Embryonic facial prominence (tissue), 1 donor: ENCODE measurements around the gene SRGAP1.

ENCODE experiments used
- DNase-seq: peaks from one replicate; pipeline ENCODE4 v3.0.0-alpha.2; 2016; ENCODE audit errors: extremely low spot score

Gene SRGAP1

DNA sequence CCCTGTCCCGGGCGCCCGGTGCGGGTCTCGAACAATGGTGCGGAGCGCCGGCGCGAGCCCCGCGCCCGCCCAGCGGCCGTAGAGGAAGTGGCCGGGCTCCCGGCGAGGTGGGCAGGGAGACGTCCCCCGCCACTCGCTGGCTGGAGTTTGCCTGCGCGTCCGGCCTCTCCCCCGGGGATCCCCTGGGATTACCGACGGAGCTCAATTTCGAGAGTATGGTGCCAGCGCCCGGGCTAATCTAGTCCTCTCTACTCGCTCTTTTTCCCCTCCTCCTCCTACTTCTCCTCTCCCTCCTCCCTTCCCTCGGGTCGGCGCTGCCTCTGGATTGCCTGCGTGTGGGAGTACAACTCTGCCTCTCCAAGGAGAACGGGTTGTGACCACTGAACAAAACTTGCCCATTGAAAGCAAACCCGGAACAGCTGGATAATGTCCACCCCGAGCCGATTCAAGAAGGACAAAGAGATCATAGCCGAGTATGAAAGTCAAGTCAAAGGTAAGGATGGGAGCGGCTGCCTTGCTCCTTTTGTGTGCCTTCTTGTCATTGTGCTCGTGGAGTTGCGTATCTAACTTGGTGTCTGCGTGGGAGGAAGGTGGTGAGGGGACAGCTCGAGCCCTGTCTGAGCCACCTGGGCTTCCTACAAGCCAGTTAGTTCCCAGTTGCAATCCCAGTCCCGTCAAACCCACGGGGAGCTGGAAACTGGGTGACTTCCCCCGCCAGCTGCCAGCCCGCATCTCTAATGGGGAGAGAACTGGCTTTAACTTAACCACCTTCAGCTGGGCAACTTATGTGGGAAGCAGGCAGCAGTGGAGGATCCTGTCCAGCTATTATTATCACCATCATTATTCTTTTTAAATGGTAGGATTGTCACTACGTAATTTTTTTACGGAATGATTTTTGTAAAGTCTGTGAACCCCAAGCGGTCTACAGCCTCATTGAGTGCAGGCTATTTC, at the start of gene SRGAP1:
SRGAP1 (plus strand) TSS at position 310 of the 951 bp plus-strand sequence; CDS start at position 427, 117 bp downstream.
- peak; percentile 51 for DNase-seq

DNA sequence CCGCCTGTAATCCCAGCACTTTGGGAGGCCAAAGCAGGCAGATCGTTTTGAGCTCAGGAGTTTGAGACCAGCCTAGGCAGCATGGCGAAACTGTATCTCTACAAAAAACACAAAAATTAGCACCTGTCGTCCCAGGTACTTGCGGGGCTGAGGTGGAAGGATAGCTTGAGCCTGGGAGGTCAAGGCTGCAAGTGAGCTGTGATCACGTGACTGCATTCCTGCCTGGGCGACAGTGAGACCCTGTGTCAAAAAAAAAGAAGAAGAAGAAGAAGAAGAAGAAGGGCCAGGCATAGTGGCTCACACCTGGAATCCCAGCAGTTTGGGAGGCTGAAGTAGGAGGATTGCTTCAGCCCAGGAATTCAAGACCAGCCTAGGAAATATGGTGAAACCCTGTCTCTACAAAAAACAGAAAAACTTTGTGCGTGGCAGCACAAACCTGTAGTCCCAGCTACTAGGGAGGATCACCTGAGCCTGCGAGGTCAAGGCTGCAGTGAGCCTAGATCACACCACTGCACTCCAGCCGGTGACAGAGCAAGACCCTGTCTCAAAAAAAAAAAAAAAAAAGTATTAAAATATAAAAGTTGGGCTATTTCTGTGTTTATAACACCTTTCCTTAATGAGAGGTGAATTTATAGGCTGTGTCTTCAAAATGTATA, 49.3 kb upstream of the SRGAP1 start:
- no peak for DNase-seq

DNA sequence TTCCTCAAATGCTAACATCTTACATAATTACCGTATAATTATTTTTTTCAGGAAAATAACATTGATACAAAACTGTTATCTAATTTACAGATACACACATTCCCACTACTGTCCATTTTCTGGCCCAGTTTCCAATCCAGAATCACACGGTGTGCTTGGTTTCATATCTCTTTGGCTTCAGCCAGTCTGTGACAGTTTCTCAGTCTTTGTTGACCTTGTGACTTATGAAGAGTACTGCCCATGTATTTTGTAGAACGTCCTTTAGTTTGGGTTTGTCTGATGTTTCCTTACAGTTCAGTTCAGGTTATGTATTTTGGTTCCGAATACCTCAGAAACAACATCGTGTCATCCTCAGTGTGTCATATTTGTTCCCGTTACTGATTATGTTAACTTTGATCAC, 48.6 kb upstream of the SRGAP1 start:
- DNase-seq: no peak

DNA sequence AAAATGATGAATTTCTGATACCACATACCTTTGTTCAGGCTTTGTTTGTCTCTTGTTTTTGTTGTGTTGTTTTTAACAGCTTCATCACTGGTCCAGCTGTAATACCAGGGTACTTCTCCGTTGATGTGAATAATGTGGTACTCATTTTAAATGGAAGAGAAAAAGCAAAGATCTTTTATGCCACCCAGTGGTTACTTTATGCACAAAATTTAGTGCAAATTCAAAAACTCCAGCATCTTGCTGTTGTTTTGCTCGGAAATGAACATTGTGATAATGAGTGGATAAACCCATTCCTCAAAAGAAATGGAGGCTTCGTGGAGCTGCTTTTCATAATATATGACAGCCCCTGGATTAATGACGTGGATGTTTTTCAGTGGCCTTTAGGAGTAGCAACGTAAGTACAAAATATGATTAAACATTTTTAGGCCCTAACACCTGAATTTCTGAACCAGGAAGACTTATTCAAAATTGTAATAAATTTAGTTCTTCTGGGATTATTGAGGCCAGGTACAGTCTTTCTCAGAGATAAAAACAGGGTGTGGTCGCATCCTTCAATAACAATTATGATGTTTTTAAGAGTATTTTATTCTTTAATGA, 42.4 kb upstream of the SRGAP1 start:
- DNase-seq: peak; percentile 28

DNA sequence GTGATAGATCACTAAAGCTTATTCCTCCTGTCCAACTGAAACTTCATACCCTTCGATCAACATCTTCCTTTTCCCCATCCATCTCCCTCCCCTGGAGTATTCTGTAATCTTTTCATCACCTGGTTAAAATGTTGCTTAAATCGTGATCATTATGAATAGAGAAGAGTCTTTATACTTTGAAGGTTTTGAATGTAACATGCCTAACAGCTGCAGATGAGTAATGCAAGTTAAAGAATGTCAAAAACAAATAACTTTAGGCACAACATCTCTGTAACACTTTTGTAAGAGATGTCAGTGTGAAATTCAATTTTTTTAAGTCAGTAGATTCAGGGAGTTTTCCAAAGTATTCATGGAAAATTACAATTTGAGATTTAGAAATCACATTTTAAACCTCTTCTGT, 39.8 kb upstream of the SRGAP1 start:
- no peak for DNase-seq

DNA sequence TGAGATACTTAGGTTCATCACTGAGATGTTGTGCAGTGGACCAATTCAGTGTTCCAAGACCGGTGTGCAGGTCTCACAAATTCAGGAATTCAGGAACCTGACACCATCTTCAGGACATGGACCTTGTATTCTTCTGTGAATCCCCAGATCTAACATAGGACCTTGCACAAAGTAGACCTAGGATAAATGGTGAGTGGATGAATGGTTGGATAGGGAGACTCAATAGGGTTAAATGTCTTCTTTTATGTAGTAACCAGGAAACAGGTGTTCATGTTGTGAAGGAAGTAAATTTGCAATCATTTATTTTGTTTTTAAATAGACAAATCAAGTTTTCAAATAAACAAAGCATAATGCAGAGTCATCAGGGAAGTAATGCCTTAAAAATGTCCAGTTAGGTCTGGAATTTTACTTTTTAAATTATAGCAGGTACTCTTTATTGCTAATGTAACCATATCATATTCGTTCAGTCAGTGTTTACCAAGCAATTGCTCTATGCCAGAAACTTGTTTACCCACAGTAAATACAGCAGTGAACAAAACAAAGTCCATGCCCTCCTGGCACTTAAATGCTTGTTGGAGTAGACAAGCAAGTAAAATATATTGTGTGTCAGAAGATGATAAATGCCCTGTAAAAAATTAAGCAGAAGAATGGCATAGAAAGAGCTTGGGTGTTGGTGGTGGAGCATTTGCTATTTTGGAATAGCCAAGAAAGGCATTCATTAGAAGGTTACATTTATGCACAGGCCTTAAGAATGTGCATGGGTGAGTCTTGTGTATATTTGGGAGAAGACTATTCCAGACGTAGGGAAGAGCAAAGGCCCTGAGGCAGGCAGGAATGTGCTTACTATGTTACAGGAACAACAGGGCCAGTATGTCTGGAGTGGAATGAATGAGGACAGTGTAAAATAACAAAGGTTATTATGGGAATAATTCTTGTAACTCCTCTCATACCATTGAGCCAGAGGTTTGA, 38.5 kb upstream of the SRGAP1 start:
- DNase-seq: no peak

DNA sequence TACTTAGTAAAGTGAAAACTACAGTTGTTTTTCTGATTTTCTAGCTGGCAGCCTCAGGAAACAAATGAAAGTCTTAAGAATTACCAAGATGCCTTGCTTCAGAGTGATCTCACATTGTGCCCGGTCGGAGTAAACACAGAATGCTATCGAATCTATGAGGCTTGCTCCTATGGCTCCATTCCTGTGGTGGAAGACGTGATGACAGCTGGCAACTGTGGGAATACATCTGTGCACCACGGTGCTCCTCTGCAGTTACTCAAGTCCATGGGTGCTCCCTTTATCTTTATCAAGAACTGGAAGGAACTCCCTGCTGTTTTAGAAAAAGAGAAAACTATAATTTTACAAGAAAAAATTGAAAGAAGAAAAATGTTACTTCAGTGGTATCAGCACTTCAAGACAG, 35.9 kb upstream of the SRGAP1 start:
- DNase-seq: no peak

DNA sequence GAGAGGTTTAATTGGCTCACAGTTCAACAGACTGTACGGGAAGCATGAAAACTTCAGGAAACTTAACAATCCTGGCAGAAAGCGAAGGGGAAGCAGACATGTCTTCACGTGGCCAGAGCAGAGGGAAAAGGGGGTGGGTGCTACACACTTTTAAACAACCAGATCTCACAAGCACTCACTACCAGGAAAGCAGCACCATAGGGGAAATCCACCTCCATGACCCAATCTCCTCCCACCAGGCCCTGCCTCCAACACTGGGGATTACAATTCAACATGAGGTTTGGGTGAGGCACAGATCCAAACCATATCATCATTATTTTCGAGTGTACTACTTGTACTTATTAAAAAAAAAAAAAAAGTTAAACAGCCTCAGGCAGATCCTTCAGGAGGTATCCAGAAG, 34.9 kb upstream of the SRGAP1 start:
- no peak for DNase-seq

DNA sequence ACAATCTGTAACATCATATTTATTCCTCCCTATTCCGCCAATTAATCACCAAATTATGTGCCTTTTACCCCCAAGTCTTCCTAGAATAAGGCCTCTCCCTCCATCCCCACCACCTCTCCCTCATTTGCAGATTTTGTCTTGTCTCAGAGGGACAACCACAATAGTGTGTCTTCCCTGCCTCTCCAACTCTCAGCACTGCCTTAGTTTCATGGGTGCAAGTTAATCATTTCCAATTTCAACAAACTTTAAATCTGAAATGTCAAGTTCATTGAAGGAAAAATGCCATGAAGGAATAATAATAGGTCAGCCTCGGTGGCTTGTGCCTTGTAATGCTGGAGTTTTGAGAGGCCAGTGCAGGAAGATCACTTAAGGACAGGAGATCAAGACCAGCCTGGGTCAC, 33.2 kb upstream of the SRGAP1 start:
- DNase-seq: no peak

DNA sequence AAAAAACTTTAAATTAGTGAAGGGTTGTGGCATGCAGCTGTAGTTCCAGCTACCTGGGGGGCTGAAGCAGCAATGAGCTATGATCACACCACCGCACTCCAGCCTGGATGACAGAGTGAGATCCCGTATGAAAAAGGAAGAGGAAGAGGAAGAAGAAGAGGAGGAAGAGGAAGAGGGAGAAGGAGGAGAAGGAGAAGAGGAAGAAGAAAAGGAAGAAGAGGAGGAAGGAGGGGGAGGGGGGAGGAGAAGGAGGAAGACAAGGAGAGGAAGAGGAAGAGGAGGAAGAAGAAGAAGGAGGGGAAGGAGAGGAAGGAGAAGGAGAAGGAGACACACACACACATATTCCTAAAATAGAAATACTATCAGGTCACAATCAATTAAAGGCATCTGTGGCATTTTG, 32.7 kb upstream of the SRGAP1 start:
- DNase-seq: no peak

DNA sequence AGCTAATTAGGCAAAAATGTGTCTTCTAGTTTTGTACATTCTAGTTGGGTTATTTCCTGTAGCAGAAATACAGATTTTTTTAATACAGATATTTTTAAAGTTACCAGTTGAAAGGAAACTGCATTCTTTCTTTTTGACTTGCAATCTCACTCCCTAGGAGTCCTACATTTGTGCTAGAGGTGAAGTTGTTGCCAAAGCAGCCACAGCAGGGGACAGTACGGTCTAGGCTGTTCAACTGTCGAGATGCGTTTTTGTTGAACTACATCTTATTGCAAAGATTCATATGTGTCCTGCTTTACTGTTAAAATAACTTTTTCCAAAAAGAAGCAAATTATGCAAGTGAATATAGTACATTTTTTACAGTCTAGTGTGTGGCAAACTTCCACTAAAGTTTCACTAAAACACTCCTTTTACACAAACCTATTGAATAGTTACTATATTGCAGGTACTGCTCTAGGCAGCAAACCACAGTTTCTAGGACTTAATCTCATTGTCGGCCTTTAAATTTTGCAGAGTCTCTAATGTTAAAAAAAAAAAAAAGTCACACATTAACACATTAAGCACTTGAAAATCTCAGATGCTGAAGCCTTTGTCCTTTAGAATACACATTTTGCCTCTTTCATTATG, 30.2 kb upstream of the SRGAP1 start:
- DNase-seq: no peak

DNA sequence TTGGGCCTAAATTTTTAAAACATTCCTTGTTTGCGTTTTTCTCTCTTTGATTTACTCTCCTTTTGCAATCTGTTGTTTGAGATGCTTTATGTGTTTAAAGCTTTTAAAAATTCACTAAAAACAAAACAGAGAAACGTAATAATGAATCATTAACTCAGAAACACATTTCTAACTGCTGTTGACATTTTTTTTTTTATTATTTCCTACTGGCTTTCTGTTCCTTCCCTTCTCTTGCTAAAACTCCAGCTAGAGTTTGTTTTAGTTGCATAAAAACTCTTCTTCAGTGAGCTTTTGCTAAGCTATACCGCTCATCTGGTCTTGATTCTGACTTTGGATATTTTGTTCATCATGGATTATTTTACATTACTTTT, 29.0 kb upstream of the SRGAP1 start:
- no peak for DNase-seq

DNA sequence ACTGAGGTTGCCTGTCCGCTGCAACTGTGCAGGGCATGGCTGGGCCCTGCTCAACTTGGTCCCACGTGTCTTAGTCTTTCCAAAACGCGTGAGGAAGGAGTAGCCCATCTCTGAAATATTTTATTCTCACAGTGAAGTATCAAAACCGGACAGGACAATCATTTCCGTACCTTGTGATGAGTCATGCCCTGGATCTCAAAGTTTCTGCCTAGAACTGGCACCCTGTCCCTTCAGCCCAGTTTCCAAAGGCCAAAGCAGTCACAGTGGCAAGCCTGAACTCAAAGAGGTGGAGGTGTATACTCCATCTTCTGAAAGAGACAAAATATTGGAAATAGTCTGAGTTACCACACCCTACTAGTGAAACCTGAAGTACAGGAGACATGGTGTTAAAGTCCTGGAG, 28.5 kb upstream of the SRGAP1 start:
- DNase-seq: no peak

DNA sequence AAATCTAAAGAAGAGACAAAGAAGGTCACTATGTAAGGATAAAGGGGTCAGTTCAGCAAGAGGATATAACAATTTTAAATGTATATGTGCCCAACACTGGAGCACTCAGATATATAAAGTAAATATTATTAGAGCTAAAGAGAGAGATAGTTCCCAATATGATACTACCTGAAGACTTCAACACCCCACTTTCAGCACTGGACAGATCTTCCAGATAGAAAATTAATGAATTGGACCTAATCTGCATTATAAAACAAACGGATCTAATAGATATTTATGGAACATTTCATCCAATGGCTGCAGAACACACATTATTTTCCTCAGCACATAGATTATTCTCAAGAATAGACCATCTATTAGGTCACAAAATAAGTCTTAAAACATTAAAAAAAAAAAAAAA, 24.1 kb upstream of the SRGAP1 start:
- no peak for DNase-seq

DNA sequence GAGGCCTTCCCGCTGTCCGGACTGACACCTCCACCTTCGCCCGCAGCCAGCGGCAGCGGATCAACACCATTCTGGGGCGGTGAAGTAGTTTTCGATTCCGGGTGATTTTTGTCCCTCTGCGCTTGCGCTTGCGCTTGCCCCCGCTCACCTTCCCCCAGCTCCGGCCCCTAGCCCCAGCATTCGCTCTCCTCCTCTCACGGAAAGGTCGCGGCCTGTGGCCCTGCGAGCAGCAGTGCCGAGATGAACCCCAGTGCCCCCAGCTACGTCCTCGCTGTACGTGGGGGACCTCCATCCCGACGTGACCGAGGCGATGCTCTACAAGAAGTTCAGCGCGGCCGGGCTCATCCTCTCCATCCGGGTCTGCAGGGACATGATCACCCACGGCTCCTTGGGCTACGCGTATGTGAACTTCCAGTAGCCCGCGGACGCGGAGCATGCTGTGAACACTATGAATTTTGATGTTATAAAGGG, 22.7 kb upstream of the SRGAP1 start:
- DNase-seq: no peak

DNA sequence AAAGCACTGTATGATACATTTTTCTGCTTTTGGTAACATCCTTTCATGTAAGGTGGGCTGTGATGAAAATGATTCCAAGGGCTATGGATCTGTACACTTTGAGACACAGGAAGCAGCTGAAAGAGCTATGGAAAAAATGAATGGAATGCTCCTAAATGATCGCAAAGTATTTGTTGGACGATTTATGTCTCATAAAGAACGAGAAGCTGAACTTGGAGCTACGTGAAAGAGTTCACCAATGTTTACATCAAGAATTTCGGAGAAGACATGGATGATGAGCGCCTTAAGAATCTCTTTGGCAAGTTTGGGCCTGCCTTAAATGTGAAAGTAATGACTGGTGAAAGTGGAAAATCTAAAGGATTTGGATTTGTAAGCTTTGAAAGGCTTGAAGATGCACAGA, 22.1 kb upstream of the SRGAP1 start:
- no peak for DNase-seq

DNA sequence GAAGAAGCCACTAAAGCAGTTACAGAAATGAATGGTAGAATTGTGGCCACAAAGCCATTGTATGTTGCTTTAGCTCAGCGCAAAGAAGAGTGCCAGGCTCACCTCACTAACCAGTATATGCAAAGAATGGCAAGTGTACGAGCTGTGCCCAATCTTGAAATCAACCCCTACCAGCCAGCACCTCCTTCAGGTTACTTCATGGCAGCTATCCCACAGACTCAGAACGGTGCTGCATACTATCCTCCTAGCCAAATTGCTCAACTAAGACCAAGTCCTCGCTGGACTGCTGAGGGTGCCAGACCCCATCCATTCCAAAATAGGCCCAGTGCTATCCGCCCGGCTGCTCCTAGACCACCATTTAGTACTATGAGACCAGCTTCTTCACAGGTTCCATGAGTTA, 21.5 kb upstream of the SRGAP1 start:
- DNase-seq: no peak

DNA sequence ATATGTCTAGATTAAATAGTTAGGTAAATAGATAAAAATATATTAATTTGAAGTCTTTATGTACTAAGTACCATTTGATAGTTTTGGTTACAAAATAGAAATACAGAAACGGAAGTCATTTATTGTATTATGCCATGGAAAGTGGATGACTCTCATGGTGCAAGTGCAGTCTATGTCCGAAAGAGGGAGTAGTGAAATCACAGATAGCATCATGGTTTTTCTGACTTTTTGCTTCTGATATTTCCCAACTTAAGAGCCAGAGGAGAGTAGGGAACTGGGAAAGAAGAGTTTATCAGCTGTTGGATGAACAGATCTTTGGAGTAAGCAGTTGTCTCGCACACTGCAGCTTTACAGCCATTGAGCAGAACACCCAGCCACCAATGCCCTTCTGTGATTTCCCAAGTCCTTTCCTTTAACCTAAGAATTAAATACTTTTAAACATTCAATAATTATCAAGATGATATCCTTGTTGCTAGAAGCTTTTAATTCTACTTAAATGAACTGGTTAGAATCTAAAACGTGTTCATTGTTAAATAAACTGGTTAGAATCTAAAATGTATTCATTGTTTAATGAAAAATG, 18.4 kb upstream of the SRGAP1 start:
- DNase-seq: peak; percentile 46

DNA sequence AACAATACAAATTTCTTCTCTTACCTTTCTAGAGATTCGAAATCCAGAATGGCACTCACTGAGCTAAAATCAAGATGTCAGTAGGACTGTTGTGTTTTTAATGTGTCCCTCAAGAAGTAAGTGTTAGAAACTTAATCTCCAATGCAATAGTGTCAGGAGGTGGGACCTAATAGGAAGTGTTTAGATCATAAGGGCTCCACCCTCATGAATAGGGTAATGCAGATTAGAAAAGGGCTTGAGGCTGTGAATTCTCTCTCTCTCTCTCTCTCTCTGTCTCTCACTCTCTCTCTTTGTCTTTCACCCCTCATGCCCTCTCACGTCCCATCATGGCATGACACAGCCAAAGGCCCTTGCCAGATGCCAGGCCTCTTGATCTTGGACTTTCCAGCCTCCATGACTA, 15.6 kb upstream of the SRGAP1 start:
- DNase-seq: no peak

DNA sequence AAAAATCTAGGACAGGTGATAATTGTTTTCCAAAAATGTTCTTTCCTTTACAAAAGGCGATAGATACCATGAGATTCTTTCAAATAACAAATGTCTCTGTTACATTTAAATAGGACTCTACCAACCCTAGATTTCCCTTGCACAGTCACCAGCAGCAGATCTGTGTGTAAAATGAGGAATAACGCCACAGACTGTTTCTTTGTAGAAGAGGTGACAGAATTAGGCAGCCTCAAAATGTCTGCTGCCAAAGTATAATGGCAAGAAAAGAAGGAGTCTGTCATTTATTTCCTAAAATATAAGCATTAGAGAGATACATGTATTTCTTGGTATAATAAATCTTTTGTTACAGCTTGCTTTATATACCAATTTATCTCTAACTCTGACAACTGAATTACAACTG, 8.5 kb upstream of the SRGAP1 start:
- no peak for DNase-seq

DNA sequence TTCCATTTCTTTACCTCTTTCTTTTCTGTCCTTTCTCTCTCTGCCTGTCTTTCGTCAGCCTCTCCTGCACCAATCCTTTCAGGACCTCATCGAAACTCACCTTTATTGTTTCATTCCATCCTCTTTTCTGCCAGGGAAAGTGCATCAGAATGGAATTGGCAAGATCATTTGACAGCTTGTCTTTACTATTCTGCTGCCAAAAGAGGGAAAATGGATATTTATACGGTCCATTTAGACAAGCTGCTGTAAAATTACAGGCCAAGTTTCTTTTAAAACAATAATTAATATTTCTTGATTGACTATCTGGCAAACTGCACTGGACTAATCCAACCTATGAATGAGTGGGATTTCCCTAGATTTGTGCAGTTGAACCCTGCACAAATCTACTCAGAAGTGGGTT, 7.6 kb upstream of the SRGAP1 start:
- DNase-seq: no peak
